GM12878 (cell line): Measurements from ENCODE around the gene FIZ1. TPM values are rescaled to one million over a fixed set of nuclear protein-coding genes. Genes with fewer than 3 reads are reported as not detected.

ENCODE experiments used
- ATAC-seq: fragments of 200-7000 bp; cut with Tn5 transposase; 3 replicates; pipeline ENCODE4 v1.9.1; 2020; ENCODE audit warnings: mild to moderate bottlenecking, moderate library complexity
- BruUV-seq: library from RNA; stranded (reverse); fragments of 400-500 nt; replicated peaks from 2 replicates; lab custom pipeline; 2021; lab: Mats Ljungman, UMichigan
- CTCF ChIA-PET: fragments of 300-600 bp; sonication (Branson Sonifier 250); formaldehyde crosslinking; extraction: SDS; loops from one replicate; lab custom pipeline; 2021; ENCODE audit warnings: inconsistent platforms; lab: Yijun Ruan, JAX
- POLR2A ChIA-PET: fragments of 350-600 bp; formaldehyde crosslinking; extraction: SDS; loops from one replicate; lab custom pipeline; 2021; ENCODE audit warnings: inconsistent platforms; lab: Charles Lee
- RAD21 ChIA-PET: fragments of 300-600 bp; sonication (Branson Sonifier 250); formaldehyde crosslinking; loops from one replicate; lab custom pipeline; 2023; ENCODE audit warnings: antibody characterized with exemption; ENCODE audit not compliant: unreplicated experiment; lab: Charles Lee
- SMC1A ChIA-PET: fragments of 300-600 bp; sonication (Branson Sonifier 250); formaldehyde crosslinking; loops from one replicate; lab custom pipeline; 2023; ENCODE audit not compliant: unreplicated experiment, uncharacterized antibody; lab: Charles Lee
- DNase-seq: peaks from one replicate; pipeline ENCODE4 v3.0.0-alpha.2; 2011; ENCODE audit warnings: low read depth, low spot score
- FAIRE-seq: peaks from 3 replicates; lab custom pipeline; 2011; peaks lifted over from hg19 to GRCh38; lab: Jason Lieb, UNC
- H2AFZ ChIP-seq: 2 replicates; pipeline ENCODE4 v1.6.0; 2011; ENCODE audit warnings: low read depth, low read length, control low read depth; ENCODE audit not compliant: control insufficient read depth
- H3K27ac ChIP-seq: 2 replicates; pipeline ENCODE4 v1.5.1; 2011; ENCODE audit warnings: control low read depth; ENCODE audit not compliant: control insufficient read depth, insufficient read depth
- H3K27me3 ChIP-seq, 2 experiments: replicated peaks in 1 of 2; 2 replicates each; pipeline versions ENCODE4 v1.6.0 to v1.6.1; 2011; ENCODE audit warnings: low read length in 1 of 2; ENCODE audit not compliant: control insufficient read depth in 2 of 2, insufficient read depth in 2 of 2
- H3K36me3 ChIP-seq, 2 experiments: 2 replicates each; pipeline ENCODE4 v1.5.1; 2011; ENCODE audit warnings: low read length in 1 of 2; ENCODE audit not compliant: control insufficient read depth in 2 of 2, insufficient read depth in 2 of 2
- H3K4me1 ChIP-seq: 2 replicates; pipeline ENCODE4 v1.6.1; 2011; ENCODE audit warnings: mild to moderate bottlenecking, low read length, moderate library complexity, mixed read lengths; ENCODE audit not compliant: control insufficient read depth, insufficient read depth
- H3K4me2 ChIP-seq: 2 replicates; pipeline ENCODE4 v1.6.0; 2011; ENCODE audit warnings: control low read depth; ENCODE audit not compliant: control insufficient read depth, insufficient read depth
- H3K4me3 ChIP-seq: fragments of 200-600 bp; sonication (generic); 2 replicates; pipeline ENCODE4 v1.5.1; 2016
- H3K79me2 ChIP-seq: 2 replicates; pipeline ENCODE4 v1.6.0; 2011; ENCODE audit warnings: low read length; ENCODE audit not compliant: control insufficient read depth, insufficient read depth
- H3K9ac ChIP-seq: 2 replicates; pipeline ENCODE4 v1.8.0; 2011; ENCODE audit warnings: low read length, control low read depth, mixed read lengths; ENCODE audit not compliant: control insufficient read depth, insufficient read depth
- H3K9me3 ChIP-seq: replicated peaks from 3 replicates; pipeline ENCODE4 v1.5.1; 2011; ENCODE audit warnings: mild to moderate bottlenecking, low read length; ENCODE audit not compliant: control insufficient read depth, insufficient read depth
- H4K20me1 ChIP-seq: 2 replicates; pipeline ENCODE4 v1.6.0; 2011; ENCODE audit not compliant: control insufficient read depth, insufficient read depth
- KAT2A ChIP-seq: conservative IDR thresholded peaks from 2 replicates; pipeline ENCODE4 v1.6.1; 2011; ENCODE audit warnings: low read depth, low read length; ENCODE audit not compliant: control insufficient read depth
- MXI1 ChIP-seq: fragments of 150-350 bp; IDR thresholded peaks from 2 replicates; pipeline ENCODE4 v1.6.1; 2011; ENCODE audit warnings: low read depth, mild to moderate bottlenecking, inconsistent platforms, low read length, improper control_type of control experiment
- SMAD1 ChIP-seq: fragments of 450-650 bp; IDR thresholded peaks from 2 replicates; pipeline ENCODE4 v1.6.1; 2018; ENCODE audit warnings: mild to moderate bottlenecking, low read depth; ENCODE audit not compliant: partially characterized antibody
- WGBS: methylation state at CpG from one replicate; pipeline ENCODE4 v1.1.6; 2016; ENCODE audit warnings: low lambda C conversion rate; ENCODE audit not compliant: insufficient replicate concordance, insufficient coverage; ENCODE audit errors: missing lambda C conversion rate; 5-methylcytosine and 5-hydroxymethylcytosine counted together
- in situ Hi-C: fragments of 300-500 bp; cut with MboI; formaldehyde crosslinking; loops from 9 replicates; pipeline ENCODE4 v1.14.3; 2018; ENCODE audit warnings: mixed read lengths
- intact Hi-C: fragments of 100-400 bp; cut with micrococcal nuclease; formaldehyde crosslinking; loops from one replicate; pipeline ENCODE4 v1.14.2; 2022; ENCODE audit not compliant: unreplicated experiment
- polyA plus RNA-seq, 11 experiments: library from polyadenylated mRNA; depleted of rRNA in 4 of 11; unstranded in 6 of 11; stranded (reverse) in 5 of 11; fragments of >200 nt; fragmentation: Nextera tagmentation in 4 of 11; fragmentation: Illumina TruSeq in 1 of 11; extraction: Ambion mirVana in 4 of 11; extraction: Trizol in 1 of 11; gene quantifications; 1 replicate in 1 of 11; 2 replicates in 10 of 11; pipeline versions ENCODE4 v1.2.1 to v1.2.3, GENCODE V29; 2011 to 2016; ENCODE audit warnings: inconsistent platforms in 2 of 11, missing spikeins in 2 of 11, low read depth in 1 of 11
- total RNA-seq, 4 experiments: library from RNA; depleted of rRNA in 3 of 4; stranded (reverse); fragments of >200 nt in 3 of 4; fragmentation: Illumina TruSeq in 1 of 4; extraction: Trizol in 1 of 4; gene quantifications; 2 replicates each; pipeline versions ENCODE4 v1.2.1 to v1.2.3, GENCODE V29; 2013 to 2021
- TF ChIP-seq, protein P1 (sequence below): IDR thresholded peaks from 2 replicates; pipeline ENCODE4 v1.6.1; 2012; ENCODE audit warnings: mild to moderate bottlenecking, low read depth, low read length
- TF ChIP-seq, protein P2 (sequence below): fragments of 450-650 bp; IDR thresholded peaks from 2 replicates; pipeline ENCODE4 v1.6.1; 2016; ENCODE audit warnings: mild to moderate bottlenecking

Gene FIZ1
- total and polyA plus RNA-seq, 10 of the 15 experiments (the other 5 are each of a cell fraction or from before 2014, with no cell fraction given): 0.60 to 16.8 (median 4.2) TPM

DNA sequence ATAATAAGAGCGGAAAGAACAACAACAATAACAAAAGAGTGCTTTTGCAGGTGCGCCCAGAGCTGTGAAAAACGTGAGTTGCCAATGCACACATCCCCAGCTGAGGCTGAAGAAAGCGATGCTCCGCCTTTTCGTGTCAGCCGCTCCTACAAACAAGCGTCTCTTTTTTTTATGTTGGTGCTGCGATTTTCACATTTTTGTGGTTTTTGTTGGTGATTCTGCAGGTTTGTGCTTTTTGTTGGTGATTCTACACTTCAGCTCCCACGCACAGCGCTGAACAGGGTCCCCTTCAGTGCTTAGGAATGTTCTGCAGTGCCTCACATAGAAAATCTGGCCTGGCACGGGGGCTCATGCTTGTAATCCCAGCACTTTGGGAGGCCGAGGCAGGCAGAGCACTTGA is 46.7 kb downstream of the FIZ1 start:
- H3K27me3 ChIP-seq: peaks cover 0 to 7% of the 10 kb centered on the region in 2 experiments; a peak in 3 of 4 replicates
- no peak overlapping the region for H3K4me2 ChIP-seq
- no peak for FAIRE-seq
- H4K20me1 ChIP-seq: no peaks in the 10 kb centered on the region
- H3K79me2 ChIP-seq: no peaks in the 10 kb centered on the region
- TF ChIP-seq KAT2A (no peak), SMAD1 (no peak), MXI1 (no peak)
- TF ChIP-seq, protein P1, sequence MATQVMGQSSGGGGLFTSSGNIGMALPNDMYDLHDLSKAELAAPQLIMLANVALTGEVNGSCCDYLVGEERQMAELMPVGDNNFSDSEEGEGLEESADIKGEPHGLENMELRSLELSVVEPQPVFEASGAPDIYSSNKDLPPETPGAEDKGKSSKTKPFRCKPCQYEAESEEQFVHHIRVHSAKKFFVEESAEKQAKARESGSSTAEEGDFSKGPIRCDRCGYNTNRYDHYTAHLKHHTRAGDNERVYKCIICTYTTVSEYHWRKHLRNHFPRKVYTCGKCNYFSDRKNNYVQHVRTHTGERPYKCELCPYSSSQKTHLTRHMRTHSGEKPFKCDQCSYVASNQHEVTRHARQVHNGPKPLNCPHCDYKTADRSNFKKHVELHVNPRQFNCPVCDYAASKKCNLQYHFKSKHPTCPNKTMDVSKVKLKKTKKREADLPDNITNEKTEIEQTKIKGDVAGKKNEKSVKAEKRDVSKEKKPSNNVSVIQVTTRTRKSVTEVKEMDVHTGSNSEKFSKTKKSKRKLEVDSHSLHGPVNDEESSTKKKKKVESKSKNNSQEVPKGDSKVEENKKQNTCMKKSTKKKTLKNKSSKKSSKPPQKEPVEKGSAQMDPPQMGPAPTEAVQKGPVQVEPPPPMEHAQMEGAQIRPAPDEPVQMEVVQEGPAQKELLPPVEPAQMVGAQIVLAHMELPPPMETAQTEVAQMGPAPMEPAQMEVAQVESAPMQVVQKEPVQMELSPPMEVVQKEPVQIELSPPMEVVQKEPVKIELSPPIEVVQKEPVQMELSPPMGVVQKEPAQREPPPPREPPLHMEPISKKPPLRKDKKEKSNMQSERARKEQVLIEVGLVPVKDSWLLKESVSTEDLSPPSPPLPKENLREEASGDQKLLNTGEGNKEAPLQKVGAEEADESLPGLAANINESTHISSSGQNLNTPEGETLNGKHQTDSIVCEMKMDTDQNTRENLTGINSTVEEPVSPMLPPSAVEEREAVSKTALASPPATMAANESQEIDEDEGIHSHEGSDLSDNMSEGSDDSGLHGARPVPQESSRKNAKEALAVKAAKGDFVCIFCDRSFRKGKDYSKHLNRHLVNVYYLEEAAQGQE: no peak
- TF ChIP-seq, protein P2, sequence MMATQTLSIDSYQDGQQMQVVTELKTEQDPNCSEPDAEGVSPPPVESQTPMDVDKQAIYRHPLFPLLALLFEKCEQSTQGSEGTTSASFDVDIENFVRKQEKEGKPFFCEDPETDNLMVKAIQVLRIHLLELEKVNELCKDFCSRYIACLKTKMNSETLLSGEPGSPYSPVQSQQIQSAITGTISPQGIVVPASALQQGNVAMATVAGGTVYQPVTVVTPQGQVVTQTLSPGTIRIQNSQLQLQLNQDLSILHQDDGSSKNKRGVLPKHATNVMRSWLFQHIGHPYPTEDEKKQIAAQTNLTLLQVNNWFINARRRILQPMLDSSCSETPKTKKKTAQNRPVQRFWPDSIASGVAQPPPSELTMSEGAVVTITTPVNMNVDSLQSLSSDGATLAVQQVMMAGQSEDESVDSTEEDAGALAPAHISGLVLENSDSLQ: no peak
- POLR2A ChIA-PET: no interaction called here
- SMC1A ChIA-PET: interaction anchor here (0.6 kb wide), 1 partner anchor 34 kb away, joined by 3 read pairs; no protein-coding TSS in a partner anchor
- H3K9ac ChIP-seq: no peak overlapping the region
- no peak for DNase-seq
- RAD21 ChIA-PET: no interaction called here
- no peaks in the 10 kb centered on the region for H3K36me3 ChIP-seq
- CTCF ChIA-PET: interaction anchor here (1.4 kb wide), 1 partner anchor 53 kb away, joined by 3 read pairs; the partner anchor contains the start of gene ZNF865
- no peaks in the 10 kb centered on the region for H3K9me3 ChIP-seq
- no TSS peak for BruUV-seq
- no peaks in the 10 kb centered on the region for H3K4me1 ChIP-seq
- WGBS: 64% methylated on average over 13 of the region's 13 CpGs
- no peak overlapping the region for H3K4me3 ChIP-seq
- no peak overlapping the region for H3K27ac ChIP-seq
- no peak for ATAC-seq
- in situ Hi-C loops: no loop called here
- intact Hi-C loops: no loop called here
- H2AFZ ChIP-seq: no peak overlapping the region
